ENCODE measurements around the gene DAAM1.

The DAAM1 gene

GRCh38 chr14:59376686-59377085 is 188.2 kb downstream of the DAAM1 start:
- DNase-seq, result no peak

GRCh38 chr14:59377491-59377890 is 189.0 kb downstream of the DAAM1 start:
- no peak for DNase-seq

DNA sequence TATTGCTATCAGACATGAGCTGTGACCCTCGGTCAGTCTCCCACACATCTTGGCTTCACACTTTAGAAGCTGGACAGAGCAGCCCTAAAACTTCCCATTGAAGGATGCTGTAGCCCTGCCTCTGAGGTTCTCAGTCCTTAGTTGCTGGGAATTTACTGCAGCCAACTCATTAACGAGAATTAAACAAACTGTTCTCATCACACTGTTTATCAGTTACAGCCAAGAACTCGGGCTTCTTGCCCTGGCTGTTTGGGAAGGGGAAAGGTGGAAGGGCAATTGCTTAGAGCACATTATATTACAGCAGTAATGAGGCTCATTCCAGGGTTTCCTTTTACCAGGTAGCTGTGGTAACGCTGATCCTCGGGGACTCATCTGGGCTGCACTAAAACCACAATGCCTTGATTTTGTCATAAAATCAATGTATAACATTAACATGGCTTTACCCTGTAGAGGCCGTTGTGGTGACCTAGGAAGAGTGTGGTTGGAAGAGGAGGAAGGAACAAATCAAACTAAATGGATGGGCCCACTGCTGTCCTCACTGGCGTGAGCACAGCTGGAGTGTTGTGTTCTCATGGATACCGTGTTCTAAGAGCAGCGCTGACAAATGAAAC is 189.6 kb downstream of the DAAM1 start:
- DNase-seq, result no peak

GRCh38 chr14:59389936-59390335 is 201.5 kb downstream of the DAAM1 start:
- no peak for DNase-seq

DNA sequence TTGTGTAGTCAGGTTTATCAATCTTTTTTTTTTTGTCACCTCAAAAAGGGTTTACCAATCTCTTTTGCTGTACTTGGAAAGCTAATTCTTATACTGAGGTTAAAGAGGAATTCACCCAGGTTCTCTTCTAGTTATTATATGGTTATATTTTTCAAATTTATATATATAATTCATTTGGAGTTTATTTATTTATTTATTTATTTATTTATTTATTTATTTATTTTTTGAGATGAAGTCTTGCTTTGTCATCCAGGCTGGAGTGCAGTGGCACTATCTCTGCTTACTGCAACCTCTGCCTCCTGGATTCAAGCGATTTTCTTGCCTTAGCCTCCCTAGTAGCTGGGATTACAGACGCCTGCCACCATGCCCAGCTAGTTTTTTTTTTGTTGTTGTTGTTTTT is 202.9 kb downstream of the DAAM1 start:
- no peak for DNase-seq

GRCh38 chr14:59394268-59394667 is 205.8 kb downstream of the DAAM1 start:
- DNase-seq, result no peak

GRCh38 chr14:59395672-59396071 is 207.2 kb downstream of the DAAM1 start:
- DNase-seq, result no peak

DNA sequence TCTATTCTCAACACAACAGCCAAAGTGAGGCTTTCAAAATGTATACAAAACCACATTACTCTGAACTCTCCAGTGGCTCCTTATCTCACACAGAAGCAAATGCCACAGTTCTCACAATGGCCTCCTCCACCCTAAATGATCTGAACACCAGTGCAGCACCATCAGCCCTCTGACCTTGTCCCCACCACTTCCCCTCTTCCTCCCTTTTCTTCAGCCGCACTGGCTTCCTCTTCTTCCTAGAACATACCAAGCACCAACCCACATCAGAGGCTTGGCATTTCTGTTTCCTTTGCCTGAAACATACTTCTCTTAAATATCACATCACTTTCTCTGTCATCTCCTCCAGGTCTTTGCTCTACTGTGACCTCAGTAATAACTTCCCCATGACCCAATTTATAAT is 210.4 kb downstream of the DAAM1 start:
- peak; percentile 93 for DNase-seq

DNA sequence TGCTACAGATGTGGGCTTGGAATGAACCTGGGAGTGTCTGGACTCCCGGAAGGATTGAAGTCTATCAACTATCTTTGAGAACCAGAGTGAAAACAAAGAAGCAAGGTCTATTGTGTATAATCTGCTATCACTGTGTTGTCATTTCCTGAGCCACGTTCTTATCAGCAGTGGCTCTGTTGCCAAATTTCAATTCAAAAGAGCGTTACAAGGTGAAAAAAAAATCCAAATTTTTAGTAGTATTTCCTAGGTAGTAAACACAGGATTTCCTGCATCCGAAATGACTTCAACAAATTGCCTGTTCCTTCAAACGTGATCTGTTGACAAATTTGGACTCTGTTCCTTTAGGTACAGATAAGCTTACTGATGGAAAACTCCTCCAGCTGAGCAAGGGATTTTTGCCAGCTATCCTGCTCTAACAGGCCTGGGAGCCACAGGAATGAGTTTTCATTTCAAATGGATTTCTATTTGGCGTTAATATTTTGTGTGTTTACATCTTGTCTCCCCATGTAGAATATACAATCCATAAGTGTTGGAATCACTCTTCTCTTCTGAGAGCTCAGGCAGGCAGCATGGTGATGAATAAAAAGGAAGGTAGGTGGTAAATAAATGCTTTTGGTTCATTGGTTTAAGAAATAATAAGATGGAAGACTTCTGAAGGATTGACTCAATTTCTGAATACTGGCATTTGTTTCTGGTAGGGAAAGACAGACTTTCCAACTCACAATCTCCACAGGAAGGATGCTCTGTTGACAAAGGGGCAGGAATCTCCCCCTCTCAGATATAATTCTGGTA is 218.2 kb downstream of the DAAM1 start:
- peak; percentile 22 for DNase-seq

- DNase-seq, result no peak
Measured at GRCh38 chr14:59407246-59408010, 219.0 kb downstream of the DAAM1 start.

GRCh38 chr14:59415836-59416602 is 227.6 kb downstream of the DAAM1 start:
- DNase-seq, result no peak

GRCh38 chr14:59417311-59417710 is 228.8 kb downstream of the DAAM1 start:
- DNase-seq, result no peak

- DNase-seq, result peak; percentile 21
Measured at GRCh38 chr14:59419303-59419702, 230.8 kb downstream of the DAAM1 start.

Measured in hematopoietic multipotent progenitor cell treated with erythropoietin and hydrocortisone succinate and interleukin-3 and kit ligand, for 4 days (in vitro differentiated cells).